HG02938 (cell line): ENCODE measurements around the gene LRRC3.
"Not testable (repeated sequence)": the region's sequence is repeated elsewhere in the genome, so short reads cannot be mapped to it uniquely, and the experiment has no call there.

Experiments
- ATAC-seq: cut with Tn5 transposase; IDR thresholded peaks from one replicate; pipeline ENCODE4 v1.9.1; 2021; ENCODE audit warnings: mild to moderate bottlenecking, moderate library complexity; ENCODE audit not compliant: unreplicated experiment

The LRRC3 gene, protein sequence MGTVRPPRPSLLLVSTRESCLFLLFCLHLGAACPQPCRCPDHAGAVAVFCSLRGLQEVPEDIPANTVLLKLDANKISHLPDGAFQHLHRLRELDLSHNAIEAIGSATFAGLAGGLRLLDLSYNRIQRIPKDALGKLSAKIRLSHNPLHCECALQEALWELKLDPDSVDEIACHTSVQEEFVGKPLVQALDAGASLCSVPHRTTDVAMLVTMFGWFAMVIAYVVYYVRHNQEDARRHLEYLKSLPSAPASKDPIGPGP

DNA sequence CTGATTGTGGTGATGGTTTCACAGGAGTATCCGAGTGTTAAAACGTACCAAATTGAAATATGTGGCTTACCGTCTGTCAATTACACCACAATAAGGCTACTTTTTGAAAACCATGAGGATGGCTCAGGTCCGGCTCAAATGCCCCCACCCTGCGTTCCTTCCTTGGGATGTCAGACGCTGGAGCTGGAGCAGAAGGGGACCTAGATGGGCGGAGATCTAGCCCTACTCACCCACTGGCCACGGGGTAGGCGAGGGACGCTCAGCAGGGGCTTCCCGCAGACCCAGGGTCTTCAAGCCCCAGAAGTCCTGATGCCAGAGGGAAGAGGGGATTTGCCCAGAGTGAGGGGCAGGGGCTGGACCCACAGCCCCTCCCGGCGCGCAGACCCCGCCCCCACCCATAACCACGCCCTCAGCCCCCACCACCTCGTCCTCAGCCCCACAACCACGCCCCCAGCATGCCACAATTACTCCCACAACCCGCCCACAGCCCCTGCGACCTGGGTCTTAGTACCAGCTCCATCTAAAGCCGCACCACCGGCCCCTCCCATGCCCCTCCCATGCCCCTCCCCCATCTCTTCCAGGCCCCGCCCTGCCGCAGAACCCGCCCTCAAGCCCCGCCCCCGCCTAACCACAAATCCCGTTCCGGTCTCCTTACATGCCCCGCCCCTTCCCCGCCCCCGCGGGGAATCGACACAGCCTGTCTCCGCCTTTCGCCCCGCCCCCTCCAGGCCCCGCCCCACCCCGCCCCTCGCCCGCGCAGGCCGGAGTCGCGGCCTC, at the start of gene LRRC3:
TSS of gene LRRC3 (plus strand) at position 764 of the 777 bp plus-strand sequence. CDS start 1,135 bp downstream, outside the sequence.
- ATAC-seq: no peak

DNA sequence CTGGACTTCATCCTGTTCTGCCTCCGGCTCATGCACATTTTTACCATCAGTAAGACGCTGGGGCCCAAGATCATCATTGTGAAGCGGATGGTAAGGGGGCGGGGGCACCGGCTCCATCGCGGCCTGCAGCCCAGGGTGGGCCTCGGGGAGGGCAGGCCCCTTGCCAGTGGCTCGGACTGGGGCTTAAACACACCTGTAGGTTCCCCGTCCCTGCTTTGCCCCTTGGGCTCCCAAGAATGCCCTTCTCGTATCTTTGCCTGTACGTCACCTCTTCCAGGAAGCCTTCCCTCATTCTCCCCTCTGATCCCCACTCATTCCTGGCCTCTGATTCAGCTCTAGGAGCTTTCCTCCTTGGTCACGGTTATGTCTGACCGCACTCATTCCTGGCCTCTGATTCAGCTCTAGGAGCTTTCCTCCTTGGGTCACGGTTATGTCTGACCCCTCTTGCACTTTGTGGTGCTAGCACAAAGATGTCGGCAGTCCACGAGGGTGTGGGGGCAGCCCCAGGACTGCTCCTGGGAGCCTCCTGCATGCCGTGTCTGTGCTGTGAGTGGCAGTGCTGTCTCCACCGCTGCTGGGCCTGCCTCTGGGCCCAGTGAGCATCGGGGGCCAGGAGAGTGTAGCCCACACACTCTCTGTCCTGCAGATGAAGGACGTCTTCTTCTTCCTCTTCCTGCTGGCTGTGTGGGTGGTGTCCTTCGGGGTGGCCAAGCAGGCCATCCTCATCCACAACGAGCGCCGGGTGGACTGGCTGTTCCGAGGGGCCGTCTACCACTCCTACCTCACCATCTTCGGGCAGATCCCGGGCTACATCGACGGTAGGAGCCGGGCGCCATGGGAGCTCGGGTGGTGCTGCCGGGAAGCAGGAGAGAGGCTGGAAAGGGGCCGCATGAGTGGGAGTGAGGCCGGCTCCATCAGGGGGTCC, 49.1 kb upstream of the LRRC3 start:
- no peak for ATAC-seq

DNA sequence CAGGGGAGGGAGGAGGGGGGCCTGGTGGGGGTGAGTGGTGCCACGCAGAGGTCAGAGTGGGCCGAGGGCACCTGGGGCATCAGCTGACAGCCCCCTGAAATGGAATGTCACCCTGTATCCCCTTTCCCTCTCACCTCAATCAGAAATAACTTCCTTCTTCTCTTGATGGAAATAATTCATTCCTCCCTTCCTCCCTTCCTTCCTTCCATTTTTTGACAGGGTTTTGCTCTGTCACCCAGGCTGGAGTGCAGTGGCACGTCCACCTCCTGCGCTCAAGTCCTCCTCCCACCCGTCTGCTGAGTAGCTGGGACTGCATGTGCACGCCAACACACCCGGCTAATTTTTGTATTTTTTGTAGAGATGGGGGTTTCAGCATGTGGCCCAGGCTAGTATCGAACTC, 48.4 kb upstream of the LRRC3 start:
- ATAC-seq: no peak

DNA sequence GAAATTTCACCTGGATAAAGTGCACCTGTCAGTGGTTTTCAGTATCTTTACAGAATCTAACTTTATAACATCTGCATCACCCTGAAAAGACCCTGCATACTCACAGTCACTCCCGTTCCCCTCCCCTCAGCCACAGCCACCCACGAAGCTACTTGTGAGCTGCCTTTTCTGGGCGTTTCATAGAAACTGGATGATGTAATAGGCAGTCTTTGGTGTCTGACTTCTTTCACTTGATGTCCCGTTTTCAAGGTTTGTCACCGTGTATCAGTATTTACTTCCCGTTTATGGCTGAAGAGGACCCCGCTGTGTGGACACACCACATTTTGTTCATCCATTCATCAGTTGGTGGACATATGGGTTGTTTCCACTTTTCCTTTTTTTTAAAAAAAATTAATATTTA, 47.8 kb upstream of the LRRC3 start:
- no peak for ATAC-seq

- ATAC-seq: no peak
Measured at GRCh38 chr21:44408226-44408625, 47.1 kb upstream of the LRRC3 start.

- no peak for ATAC-seq
Measured at GRCh38 chr21:44413566-44414290, 41.6 kb upstream of the LRRC3 start.

DNA sequence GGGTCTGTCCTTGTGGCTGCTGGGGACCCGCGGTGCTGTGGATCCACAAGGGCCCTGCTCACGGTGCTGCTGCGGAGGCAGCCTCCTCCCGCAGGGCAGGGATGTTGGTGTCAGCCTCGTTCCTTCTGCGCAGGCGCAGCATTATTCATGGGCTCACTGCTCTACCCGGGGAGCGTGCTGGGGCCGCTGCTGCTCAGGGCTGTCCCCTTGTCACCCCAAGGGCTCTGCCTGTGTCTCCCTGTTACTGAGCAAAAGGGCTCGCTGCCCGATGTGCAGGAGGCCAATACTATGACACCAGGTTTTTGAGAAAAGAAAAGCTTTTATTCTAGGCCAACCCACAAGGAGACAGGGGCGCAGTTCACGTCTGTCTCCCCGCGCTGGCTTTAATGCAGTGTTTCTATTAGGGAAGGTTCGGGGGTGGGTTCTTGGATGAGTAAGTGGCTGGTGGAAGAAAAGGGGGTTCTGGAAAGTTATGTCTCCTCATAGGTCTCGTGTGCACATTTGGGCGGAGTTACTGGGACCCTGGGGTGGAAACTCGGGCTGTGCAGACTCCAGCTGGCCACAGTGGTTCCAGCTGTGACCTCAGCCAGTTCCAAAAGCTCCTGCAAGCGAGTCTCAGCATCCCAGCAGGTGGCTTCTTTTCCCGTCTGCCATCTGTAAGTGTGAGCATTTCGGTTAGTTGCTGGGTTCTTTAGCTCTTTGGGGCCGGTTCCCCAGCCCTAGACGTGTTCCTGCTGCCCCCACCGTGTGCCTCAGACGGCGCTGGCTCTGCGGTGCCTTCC, 40.8 kb upstream of the LRRC3 start:
- no peak for ATAC-seq

DNA sequence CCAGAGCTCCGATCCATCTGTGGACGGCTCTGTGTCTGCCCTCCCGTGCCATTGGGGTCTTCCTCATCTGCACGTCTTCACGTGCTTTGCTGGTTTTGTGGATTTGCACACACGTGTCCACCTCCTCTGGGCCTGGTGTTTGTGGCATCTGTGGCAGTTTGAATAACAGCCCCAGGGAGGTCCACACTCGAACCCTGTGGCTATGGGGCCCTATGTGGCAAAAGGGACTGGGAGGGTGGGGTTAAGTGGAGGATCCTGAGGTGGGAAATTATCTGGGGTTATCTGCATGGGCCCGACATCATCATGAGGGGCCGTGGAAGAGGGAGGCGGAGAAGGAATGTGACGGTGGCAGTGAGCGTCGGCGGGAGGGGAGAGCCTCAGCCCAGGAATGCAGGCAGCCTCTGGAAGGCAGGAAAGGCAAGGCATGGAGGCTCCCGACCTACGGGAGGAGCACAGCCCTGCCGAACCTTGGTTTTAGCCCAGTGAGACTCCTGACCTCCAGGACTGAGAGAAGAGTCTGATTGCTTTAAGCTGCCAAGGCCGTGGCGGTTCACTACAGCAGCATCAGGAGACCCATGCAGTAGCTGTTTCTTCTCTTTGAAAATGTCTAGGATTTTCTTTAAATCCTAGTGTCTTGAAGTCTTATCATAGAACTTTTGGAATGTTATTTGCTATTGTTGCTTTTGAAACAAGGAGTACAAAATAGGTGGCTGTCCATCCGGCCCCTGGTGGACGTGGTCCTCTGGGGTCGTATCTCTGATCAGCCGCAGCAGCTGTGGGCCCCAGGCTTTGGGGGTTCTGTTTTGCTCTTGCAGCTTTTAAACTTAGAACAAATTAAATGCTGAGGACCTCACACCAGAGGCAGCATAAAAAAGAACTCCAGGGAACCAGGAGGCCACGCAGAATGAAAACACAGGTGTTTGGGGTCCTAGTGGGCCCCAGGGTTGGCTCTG, 40.0 kb upstream of the LRRC3 start:
- ATAC-seq: no peak

DNA sequence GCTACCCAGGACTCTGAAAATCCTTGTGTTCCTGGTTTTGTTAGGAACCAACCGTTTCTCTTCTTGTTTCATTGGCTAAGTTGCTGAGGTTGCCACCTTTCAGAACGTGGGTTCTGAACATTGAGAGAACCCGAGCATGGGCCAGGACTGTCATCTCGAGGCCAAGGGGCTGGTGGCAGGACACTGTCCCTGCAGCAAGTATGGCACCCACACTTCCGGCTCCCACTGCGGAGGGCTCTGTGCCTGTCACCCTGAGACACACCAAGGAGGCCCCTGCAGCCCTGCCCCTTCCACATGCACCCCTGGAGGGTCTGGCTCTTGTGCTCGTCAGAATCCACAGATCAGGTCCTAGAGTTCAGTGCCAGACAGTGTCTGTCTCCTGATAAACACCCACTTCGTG, 39.1 kb upstream of the LRRC3 start:
- ATAC-seq: no peak

DNA sequence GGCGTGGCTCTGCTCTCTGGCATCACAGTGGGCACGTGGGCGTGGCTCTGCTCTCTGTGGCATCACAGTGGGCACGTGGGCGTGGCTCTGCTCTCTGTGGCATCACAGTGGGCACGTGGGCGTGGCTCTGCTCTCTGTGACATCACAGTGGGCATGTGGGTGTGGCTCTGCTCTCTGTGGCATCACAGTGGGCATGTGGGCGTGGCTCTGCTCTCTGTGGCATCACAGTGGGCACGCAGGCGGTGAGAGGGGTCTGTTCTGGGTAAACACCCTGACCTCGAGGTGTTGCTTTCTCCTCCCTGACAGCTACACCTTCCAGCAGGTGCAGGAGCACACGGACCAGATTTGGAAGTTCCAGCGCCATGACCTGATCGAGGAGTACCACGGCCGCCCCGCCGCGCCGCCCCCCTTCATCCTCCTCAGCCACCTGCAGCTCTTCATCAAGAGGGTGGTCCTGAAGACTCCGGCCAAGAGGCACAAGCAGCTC, 37.6 kb upstream of the LRRC3 start:
- not testable (repeated sequence) for ATAC-seq

- ATAC-seq: no peak
Measured at GRCh38 chr21:44418108-44418875, 37.0 kb upstream of the LRRC3 start.

DNA sequence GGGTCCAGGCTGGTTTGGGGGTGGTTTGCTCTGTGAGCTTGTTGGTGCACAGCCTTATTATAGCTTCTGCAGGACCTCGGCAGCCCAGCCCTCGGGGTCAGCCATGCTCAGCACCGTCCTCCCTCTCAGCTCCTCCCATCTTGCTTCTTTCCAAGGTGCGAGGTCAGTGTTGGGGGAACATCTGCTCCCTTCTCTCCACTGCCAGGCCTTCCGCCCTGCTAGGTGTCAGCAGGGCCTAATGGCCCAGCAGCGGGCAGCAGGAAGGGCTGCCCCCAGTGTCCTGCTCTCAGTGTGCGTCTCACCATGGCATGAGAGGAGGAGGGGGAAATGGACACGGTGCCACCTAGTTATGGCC, 36.5 kb upstream of the LRRC3 start:
- ATAC-seq: no peak

GRCh38 chr21:44419679-44420078, 35.6 kb upstream of the LRRC3 start:
- no peak for ATAC-seq

DNA sequence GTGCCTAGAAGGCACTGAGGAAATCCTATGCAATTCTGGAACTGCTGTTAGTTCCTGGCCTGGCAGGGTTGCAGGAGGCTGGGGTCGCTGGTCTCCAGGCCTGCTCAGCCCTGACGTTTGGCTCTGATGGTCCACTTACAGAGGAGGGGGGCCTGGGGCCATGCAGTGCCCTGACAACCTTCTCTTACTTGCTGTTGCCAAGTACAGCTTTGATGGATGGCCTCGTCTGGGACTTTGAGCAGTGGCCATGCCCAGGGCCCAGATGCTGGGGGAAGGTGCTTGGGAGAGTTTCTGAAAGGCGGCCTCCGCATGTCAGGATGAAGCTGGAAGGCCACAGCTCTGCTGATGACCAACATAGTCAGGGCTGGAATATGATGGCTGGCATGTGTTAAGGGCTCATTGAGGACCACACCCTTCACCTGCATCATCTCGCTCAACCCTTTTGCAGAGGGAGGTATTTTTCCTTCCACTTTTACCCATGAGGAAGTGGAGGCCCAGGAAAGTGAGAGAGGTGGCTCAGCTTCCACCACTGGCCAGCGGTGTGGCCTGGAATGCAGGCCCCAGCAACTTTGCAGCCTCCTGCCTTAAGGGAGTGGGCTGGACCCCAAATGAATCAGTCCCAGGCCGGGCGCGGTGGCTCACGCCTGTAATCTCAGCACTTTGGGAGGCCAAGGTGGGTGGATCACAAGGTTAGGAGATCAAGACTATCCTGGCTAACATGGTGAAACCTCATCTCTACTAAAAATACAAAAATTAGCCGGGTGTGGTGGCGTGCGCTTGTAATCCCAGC, 34.7 kb upstream of the LRRC3 start:
- no peak for ATAC-seq

GRCh38 chr21:44421901-44422840, 33.1 kb upstream of the LRRC3 start:
- ATAC-seq: no peak

GRCh38 chr21:44423312-44423821, 31.9 kb upstream of the LRRC3 start:
- ATAC-seq: no peak
